Measurements from ENCODE around the gene SPAG9.

SPAG9 gene

DNA sequence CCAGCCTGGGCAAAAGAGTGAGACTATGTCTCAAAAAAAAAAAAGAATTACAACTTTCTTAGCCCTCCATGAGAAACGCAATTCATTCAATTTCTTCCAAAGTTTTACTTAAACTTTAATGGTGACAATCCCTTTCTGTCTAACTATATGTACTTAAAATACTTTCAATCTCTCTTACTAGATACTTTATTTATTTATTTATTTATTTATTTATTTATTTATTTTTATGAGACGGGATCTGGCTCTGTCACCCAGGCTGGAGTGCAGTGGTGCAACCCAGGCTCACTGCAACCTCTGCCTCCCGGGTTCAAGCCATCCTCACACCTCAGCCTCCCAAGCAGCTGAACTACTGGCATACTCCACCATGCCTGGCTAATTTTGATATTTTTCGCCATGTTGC lies 108.1 kb downstream of the SPAG9 start:
- H3K27ac Mint-ChIP-seq: no peak overlapping the region
- no peaks in the 10 kb centered on the region for H3K4me1 Mint-ChIP-seq
- no peak overlapping the region for H3K4me3 Mint-ChIP-seq
- DNase-seq (ENCODE audit: low spot score in 2 of 2): no peak
- peaks cover 82% of the 10 kb centered on the region for H3K36me3 Mint-ChIP-seq
- H3K9me3 Mint-ChIP-seq: no peaks in the 10 kb centered on the region
- no peak for ATAC-seq

DNA sequence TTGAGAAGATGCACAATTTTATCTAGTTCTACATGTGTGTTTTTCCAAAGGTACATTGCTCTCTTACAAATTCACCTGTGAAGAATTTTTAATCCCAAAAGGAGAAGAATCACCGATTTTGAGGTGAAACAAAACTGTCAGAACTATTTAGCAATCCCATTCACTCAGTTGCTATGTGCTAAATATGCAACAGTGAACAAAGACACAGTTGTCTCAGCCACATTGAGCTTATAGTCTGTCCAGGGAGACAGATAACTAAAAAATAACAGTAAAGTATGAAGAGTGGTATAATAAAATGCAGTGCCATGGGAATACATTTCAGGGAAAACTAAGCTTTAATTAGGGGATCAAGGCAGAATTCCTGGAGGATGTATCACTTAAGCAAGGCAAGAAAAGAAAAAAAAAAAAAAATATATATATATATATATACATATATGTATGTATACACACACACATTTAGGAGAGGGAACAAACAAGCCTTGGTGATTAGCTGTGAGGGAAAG lies 110.4 kb downstream of the SPAG9 start:
- no peaks in the 10 kb centered on the region for H3K4me1 Mint-ChIP-seq
- H3K9me3 Mint-ChIP-seq: no peaks in the 10 kb centered on the region
- peaks cover 82% of the 10 kb centered on the region for H3K36me3 Mint-ChIP-seq
- DNase-seq (ENCODE audit: low spot score in 2 of 2) (no peak), ATAC-seq (no peak)
- no peak overlapping the region for H3K27ac Mint-ChIP-seq
- no peak overlapping the region for H3K4me3 Mint-ChIP-seq

DNA sequence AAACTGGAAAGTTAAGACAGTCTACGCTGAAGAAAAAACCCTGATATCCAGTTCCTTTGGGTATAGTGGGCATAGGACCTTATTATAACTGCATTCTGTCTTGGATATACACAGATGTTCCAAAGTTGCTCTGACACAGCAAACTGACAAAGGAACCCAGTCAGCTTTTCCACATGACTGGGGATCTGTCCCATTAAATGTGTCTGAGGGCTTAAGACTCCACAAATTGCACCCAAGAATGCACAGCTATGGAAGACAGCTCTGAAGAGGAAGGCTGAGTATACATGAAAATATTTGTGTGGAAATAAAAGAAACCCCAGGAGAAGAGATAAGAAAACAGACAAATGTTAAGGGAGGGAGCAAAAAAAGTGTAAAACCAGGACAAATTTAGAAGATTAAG lies 114.1 kb downstream of the SPAG9 start:
- H3K36me3 Mint-ChIP-seq: peaks cover 93% of the 10 kb centered on the region

DNA sequence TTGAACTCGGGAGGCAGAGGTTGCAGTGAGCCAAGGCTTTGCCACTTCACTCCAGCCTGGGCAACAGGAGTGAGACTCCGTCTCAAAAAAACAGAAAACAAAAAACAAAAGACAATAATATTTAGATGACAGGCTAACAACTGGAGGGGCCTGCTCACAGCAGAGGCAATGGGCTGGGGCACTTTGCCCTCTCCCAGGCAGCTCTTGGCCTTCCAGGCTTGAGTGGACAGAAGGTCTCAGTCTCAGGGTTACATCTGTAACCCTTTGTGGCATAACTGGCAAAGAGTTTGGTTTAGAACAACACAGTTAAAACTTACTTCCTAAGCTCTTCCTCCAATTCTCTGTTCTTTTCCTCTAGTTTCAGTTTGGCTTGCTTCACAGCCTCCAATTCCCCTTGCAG lies 114.9 kb downstream of the SPAG9 start:
- no peak overlapping the region for H3K4me3 Mint-ChIP-seq
- no peak for ATAC-seq
- DNase-seq (ENCODE audit: low spot score in 2 of 2): no peak
- H3K4me1 Mint-ChIP-seq: no peaks in the 10 kb centered on the region
- peaks cover 93% of the 10 kb centered on the region for H3K36me3 Mint-ChIP-seq
- H3K27ac Mint-ChIP-seq: peak overlapping the region; percentile 0
- H3K9me3 Mint-ChIP-seq: no peaks in the 10 kb centered on the region

More for the DNA sequence above, 114.1 kb downstream of the SPAG9 start:
- Mint-ChIP-seq H3K4me1 (no peaks in the 10 kb centered on the region), H3K9me3 (no peaks in the 10 kb centered on the region), H3K27ac (no peak overlapping the region), H3K4me3 (no peak overlapping the region)
- no peak for DNase-seq (ENCODE audit: low spot score in 2 of 2)
- no peak for ATAC-seq

DNA sequence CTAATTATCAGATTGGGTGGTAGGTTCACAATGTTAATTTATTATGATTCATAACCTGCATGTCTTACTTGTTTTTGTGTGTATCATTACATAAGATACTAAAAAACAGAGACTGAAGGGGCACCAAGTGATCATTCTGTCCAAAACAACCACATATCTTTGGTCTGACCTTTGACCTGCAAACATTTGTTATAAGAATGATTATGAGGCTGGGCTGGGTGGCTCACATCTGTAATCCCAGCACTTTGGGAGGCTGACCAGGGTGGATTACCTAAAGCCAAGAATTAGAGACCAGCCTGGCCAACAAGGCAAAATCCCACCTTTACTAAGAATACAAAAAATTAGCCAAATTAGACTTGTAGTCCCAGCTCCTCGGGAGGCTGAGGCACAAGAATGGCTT lies 116.4 kb downstream of the SPAG9 start:
- Mint-ChIP-seq H3K4me1 (no peaks in the 10 kb centered on the region), H3K4me3 (no peak overlapping the region), H3K9me3 (no peaks in the 10 kb centered on the region), H3K36me3 (peaks cover 100% of the 10 kb centered on the region), H3K27ac (no peak overlapping the region)
- DNase-seq (ENCODE audit: low spot score in 2 of 2): no peak
- ATAC-seq: no peak

DNA sequence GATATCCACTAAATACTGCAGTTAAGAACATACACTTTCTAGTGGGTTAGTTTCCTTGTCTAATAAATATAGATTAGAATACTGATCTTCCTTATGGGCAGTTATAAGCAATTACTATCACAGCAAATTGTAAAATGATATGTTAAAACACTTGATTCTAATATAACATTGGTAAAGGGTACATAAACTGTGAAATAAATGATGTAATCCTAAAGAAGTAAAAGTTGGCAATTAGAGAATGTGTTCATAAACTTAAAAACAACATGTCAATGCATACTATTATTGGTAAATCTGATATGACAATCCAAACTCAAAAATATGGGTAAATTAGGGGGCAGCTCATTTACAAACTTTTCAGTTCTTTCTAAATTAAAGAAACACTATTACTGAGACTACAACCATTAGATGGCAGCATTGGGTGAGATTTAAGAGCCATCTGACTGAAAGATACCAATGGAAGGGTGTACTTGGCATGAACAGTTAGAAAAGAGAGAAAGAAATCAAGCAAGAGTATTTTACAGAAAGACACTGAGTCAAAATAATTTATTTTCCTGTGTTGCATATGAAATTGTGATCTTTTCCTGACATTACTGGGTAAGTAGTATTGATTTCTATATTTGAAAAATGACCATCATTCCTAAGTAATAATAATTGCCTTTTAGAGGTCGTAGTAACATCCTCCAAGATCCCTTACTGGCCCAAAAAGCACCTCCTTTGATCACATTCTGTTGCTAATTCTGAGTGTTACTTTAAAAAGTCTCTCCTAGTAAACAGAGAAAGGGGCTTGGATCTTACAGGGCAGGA lies 119.6 kb downstream of the SPAG9 start:
- DNase-seq (ENCODE audit: low spot score in 2 of 2): no peak
- H3K9me3 Mint-ChIP-seq: no peaks in the 10 kb centered on the region
- H3K36me3 Mint-ChIP-seq: peaks cover 100% of the 10 kb centered on the region
- peak; percentile 65 for ATAC-seq
- H3K4me1 Mint-ChIP-seq: no peaks in the 10 kb centered on the region
- no peak overlapping the region for H3K27ac Mint-ChIP-seq
- H3K4me3 Mint-ChIP-seq: no peak overlapping the region

DNA sequence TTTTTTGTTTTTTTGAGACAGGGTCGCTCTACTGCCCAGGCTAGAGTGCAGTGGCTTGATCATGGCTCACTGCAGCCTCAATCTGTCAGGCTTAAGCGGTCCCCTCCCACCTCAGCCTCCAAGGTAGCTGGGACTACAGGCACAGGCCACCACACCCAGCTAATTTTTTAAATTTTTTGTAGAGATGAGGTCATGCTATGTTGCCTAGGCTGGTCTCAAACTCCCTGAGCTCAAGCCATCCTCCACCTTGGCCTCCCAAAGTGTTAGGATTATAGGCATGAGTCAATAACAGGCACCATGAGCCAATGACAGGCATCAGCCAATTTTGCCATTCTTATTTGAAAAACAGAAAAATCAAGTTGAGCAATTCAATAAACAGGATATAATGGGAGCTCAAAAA lies 125.0 kb downstream of the SPAG9 start:
- peaks cover 100% of the 10 kb centered on the region for H3K36me3 Mint-ChIP-seq
- DNase-seq (ENCODE audit: low spot score in 2 of 2): no peak

DNA sequence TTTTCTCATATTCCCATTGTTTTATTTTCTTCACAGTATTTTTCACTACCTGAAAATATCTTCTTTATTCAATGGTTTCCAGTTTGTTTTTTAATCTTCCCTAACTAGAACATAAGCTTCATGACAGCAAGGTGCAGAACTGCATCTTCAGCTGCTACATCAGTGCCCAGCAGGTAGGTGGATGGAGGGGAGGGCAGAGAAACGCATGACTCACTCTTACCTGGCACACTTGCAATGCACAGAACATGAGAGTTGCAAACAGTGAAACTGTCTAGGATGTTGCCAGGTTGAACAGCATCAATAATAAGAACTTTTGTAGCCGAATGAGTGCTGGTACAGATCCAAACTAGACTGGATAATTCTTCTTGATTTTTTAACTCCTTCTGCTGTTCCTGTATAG lies 127.1 kb downstream of the SPAG9 start:
- Mint-ChIP-seq H3K4me1 (no peaks in the 10 kb centered on the region), H3K36me3 (peaks cover 100% of the 10 kb centered on the region), H3K9me3 (no peaks in the 10 kb centered on the region), H3K4me3 (no peak overlapping the region), H3K27ac (no peak overlapping the region)
- no peak for ATAC-seq
- DNase-seq (ENCODE audit: low spot score in 2 of 2): no peak

More for the DNA sequence above, 125.0 kb downstream of the SPAG9 start:
- no peaks in the 10 kb centered on the region for H3K4me1 Mint-ChIP-seq
- no peak for ATAC-seq
- H3K9me3 Mint-ChIP-seq: no peaks in the 10 kb centered on the region
- H3K27ac Mint-ChIP-seq: no peak overlapping the region
- H3K4me3 Mint-ChIP-seq: no peak overlapping the region

DNA sequence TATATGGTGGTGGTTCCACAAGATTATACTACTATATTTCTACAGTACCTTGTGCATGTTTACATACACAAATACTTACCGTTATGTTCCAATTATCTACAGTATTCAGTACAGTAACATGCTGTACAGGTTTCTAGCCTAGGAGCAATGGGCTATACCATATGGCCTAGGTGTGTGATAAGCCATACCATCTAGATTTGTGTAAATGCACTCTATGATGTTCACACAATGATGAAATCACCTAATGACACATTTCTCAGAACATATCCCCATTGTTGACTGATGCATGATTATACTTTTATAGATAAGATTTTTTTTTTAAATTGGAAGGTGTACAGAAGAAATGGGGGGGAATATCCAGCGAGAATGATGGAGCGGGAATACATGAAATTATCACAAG lies 131.5 kb downstream of the SPAG9 start:
- Mint-ChIP-seq H3K4me1 (peaks cover 4% of the 10 kb centered on the region), H3K36me3 (peaks cover 99% of the 10 kb centered on the region), H3K27ac (no peak overlapping the region), H3K4me3 (no peak overlapping the region), H3K9me3 (no peaks in the 10 kb centered on the region)
- ATAC-seq (no peak), DNase-seq (ENCODE audit: low spot score in 2 of 2) (no peak)

DNA sequence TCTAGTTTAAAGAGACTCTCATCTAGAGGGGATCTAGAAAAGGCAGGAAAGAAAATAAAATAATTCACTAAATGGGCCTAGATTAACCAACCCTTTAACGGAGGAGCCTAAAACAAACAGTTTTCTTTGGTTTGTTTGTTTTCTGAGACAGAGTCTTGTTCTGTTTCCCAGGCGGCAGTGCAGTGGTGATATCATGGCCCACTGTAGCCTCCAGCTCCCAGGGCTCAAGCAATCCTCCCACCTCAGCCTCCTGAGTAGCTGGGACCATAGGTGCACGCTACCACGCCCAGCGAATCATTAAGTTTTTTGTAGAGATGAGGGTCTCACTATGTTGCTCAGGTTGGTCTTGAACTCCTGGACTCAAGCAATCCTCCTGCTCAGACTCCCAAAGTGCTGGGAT lies 132.2 kb downstream of the SPAG9 start:
- peaks cover 99% of the 10 kb centered on the region for H3K36me3 Mint-ChIP-seq
- DNase-seq (ENCODE audit: low spot score in 2 of 2): no peak
- no peak overlapping the region for H3K4me3 Mint-ChIP-seq
- H3K27ac Mint-ChIP-seq: no peak overlapping the region
- H3K4me1 Mint-ChIP-seq: peaks cover 4% of the 10 kb centered on the region
- no peak for ATAC-seq
- no peaks in the 10 kb centered on the region for H3K9me3 Mint-ChIP-seq

DNA sequence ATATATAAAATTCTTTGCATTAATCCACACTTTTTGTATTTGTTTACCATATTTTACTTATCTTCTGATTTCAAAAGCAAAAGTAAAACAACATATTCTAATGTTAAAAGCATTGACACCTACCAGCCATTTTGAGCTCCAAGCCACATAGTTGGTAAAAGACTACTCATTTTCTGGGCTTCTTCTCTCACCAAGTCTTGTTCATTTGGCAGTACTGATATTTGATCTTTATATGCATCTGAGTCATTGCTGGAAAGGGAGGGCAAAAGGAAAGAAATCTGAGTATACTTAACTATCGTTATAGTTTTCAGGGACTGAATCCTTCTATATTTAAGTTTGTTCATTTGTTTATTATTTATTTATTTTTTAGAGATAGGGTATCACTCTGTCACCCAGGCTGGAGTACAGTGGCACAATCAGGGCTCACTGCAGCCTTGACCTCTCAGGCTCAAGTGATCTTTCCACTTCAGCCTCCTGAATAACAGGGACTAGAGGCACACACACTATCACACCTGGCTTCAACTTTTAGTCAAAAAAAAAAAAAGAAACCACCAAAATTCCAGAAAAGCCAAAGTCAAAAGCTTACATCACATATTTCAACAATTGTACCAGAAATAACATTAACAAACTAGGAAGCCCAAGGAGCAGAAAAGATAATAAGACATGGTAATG lies 133.5 kb downstream of the SPAG9 start:
- Mint-ChIP-seq H3K9me3 (no peaks in the 10 kb centered on the region), H3K4me1 (peaks cover 4% of the 10 kb centered on the region), H3K27ac (no peak overlapping the region), H3K36me3 (peaks cover 95% of the 10 kb centered on the region), H3K4me3 (no peak overlapping the region)
- DNase-seq (ENCODE audit: low spot score in 2 of 2): no peak
- peak; percentile 70 for ATAC-seq

DNA sequence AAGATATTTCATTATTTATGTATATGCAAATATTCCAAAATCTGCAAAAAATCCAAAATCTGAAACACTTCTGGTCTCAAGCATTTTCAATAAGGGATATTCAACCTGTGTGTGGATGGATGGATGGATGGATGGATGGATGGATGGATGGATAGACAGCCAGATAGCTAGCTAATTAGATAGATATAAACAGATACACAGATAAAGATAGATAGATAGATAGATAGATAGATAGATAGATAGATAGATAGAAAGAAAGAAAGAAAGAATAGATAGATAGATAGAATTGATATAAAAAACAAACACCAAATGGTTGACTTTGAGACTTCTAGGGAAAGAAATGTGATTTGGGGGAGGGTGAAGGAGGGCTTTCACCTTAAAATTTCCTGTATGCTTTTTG lies 139.4 kb downstream of the SPAG9 start:
- Mint-ChIP-seq H3K4me3 (no peak overlapping the region), H3K4me1 (peaks cover 8% of the 10 kb centered on the region), H3K9me3 (no peaks in the 10 kb centered on the region), H3K27ac (no peak overlapping the region), H3K36me3 (peaks cover 95% of the 10 kb centered on the region)
- ATAC-seq (no peak), DNase-seq (ENCODE audit: low spot score in 2 of 2) (no peak)

DNA sequence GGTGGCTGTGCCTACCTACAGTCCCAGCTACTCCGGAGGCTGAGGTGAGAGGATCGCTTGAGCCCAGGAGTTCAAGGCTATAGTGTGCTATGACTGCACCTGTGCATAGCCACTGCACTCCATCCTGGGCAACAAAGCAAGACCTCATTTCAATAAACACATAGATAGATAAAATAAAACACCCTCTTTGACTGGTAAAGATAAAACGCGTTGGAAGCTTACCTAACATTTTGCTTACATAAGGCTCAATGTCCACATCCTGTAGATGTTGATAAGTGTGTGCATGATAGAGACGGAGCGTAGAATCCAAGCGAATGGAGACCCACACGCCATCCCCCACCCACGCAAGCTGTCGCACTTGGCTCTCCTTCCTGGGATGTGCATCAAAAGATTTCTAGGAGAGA lies 141.1 kb downstream of the SPAG9 start:
- no peak overlapping the region for H3K4me3 Mint-ChIP-seq
- H3K27ac Mint-ChIP-seq: no peak overlapping the region
- DNase-seq (ENCODE audit: low spot score in 2 of 2) (no peak), ATAC-seq (no peak)
- H3K4me1 Mint-ChIP-seq: peaks cover 8% of the 10 kb centered on the region
- H3K9me3 Mint-ChIP-seq: no peaks in the 10 kb centered on the region
- H3K36me3 Mint-ChIP-seq: peaks cover 92% of the 10 kb centered on the region

DNA sequence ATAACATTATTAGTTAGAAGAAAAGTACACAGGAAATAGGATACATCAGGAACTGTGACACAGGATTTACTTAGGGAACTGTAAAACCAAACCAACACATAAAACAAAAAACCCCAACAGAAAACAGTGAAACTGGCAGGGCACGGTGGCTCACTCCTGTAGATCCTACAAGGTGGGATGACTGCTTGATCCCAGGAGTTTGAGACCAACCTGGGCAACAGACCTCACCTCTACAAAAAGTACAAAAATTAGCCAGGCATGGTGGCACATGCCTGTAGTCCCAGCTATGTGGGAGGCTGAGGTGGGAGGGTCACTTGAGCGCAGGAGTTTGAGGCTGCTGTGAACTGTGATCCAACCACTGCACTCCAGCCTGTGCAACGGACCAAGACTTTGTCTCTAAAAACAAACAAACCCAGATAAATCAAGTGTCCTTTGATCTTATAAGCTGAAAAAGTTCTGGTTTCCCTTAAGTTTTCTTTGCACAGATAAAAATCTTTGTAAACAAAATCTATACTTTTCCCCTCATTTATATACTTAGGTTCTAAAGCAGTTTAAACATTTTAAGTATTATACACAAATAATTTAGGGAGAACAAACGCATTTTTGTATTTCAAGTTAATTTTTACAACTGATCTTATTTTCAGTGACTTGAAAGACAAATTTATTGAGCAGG lies 143.0 kb downstream of the SPAG9 start:
- H3K9me3 Mint-ChIP-seq: no peaks in the 10 kb centered on the region
- peaks cover 14% of the 10 kb centered on the region for H3K4me1 Mint-ChIP-seq
- no peak overlapping the region for H3K4me3 Mint-ChIP-seq
- ATAC-seq: no peak
- peaks cover 94% of the 10 kb centered on the region for H3K36me3 Mint-ChIP-seq
- H3K27ac Mint-ChIP-seq: peak overlapping the region; percentile 85
- DNase-seq (ENCODE audit: low spot score in 2 of 2): no peak

DNA sequence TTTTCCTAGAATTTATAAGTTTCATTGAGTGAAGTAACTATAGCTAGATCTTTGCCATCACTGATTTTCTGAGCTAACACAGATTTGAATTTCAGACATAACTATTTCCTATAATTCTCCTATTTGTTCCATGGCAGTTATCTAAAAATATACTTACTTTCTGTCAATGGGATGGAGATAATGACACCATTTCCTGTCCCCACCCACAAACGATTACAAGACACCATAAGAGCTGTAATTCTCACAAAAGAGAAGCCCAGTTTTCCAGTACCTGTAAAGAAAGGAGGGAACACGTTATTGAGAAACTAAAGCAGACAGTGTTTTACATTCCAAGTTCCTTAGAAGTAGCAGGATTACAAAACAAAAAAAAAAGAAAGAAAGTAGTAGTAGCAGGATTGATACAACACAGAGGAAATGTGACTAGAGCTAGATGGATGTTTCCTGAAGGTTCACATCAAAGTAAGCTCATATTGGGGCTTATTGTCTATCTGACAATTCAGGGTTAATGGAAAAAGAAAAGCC lies 143.7 kb downstream of the SPAG9 start:
- H3K36me3 Mint-ChIP-seq: peaks cover 94% of the 10 kb centered on the region
- ATAC-seq: no peak
- peak overlapping the region; percentile 85 for H3K27ac Mint-ChIP-seq
- H3K9me3 Mint-ChIP-seq: no peaks in the 10 kb centered on the region
- H3K4me1 Mint-ChIP-seq: peaks cover 14% of the 10 kb centered on the region
- H3K4me3 Mint-ChIP-seq: no peak overlapping the region
- DNase-seq (ENCODE audit: low spot score in 2 of 2): no peak
